H1 (cell line): ENCODE measurements around the gene PGP. TPM values are rescaled to one million over a fixed set of nuclear protein-coding genes. Genes with fewer than 3 reads are reported as not detected.

Source experiments
- BCL11A ChIP-seq, 2 experiments: IDR thresholded peaks; one replicate each; pipeline ENCODE4 v1.6.1; 2011; ENCODE audit warnings: low read depth in 2 of 2, low read length in 2 of 2, mild to moderate bottlenecking in 2 of 2
- CHD1 ChIP-seq: IDR thresholded peaks from 2 replicates; pipeline ENCODE4 v1.6.1; 2012; ENCODE audit warnings: low read depth, low read length, improper control_type of control experiment
- CHD2 ChIP-seq: IDR thresholded peaks from 2 replicates; pipeline ENCODE4 v1.6.1; 2012; ENCODE audit warnings: low read length, improper control_type of control experiment
- CTCF ChIP-seq, 3 experiments: IDR thresholded peaks; 1 replicate in 2 of 3; 2 replicates in 1 of 3; pipeline versions ENCODE4 v1.5.1 to v1.6.1; 2011; ENCODE audit warnings: low read length in 3 of 3, mild to moderate bottlenecking in 3 of 3, inconsistent platforms in 2 of 3, low read depth in 1 of 3, moderate library complexity in 1 of 3; ENCODE audit not compliant: insufficient read depth in 1 of 3; ENCODE audit errors: control extremely low read depth in 1 of 3
- FOSL1 ChIP-seq: IDR thresholded peaks from 2 replicates; pipeline ENCODE4 v1.6.1; 2011; ENCODE audit warnings: mild to moderate bottlenecking, low read depth, low read length, moderate library complexity; ENCODE audit not compliant: insufficient read depth
- RNF2 ChIP-seq: fragments of 200-900, 300-1000 bp; sonication (generic); IDR thresholded peaks from 2 replicates; pipeline ENCODE4 v1.7.1; 2016; ENCODE audit warnings: borderline replicate concordance, low read depth, mild to moderate bottlenecking, antibody characterized with exemption, low read length; ENCODE audit not compliant: poor library complexity, severe bottlenecking; ENCODE audit errors: missing control alignments
- TBP ChIP-seq: IDR thresholded peaks from 2 replicates; pipeline ENCODE4 v1.6.1; 2011; ENCODE audit warnings: low read depth, low read length, improper control_type of control experiment
- polyA plus RNA-seq, 7 experiments: library from polyadenylated mRNA; depleted of rRNA in 3 of 7; stranded (reverse) in 5 of 7; unstranded in 2 of 7; fragments of >200 nt in 5 of 7; fragments of 200-250 nt in 2 of 7; gene quantifications; 1 replicate in 5 of 7; 2 replicates in 1 of 7; 4 replicates in 1 of 7; pipeline versions ENCODE4 v1.2.1 to v1.2.3, GENCODE V29; 2011 to 2013; ENCODE audit warnings: missing spikeins in 2 of 7, mixed read lengths in 2 of 7
- total RNA-seq: library from RNA; stranded (reverse); fragmentation: NEBNext Ultra II Directional; extraction: Animal tissue kit (Norgen Biotek cat#: 25700); gene quantifications from 2 replicates; pipeline ENCODE4 v1.2.1, GENCODE V29; 2021

Gene PGP
- total and polyA plus RNA-seq, 2 of the 8 experiments (the other 6 are each of a cell fraction or from before 2014, with no cell fraction given) = 30.9 to 55.9 TPM

DNA sequence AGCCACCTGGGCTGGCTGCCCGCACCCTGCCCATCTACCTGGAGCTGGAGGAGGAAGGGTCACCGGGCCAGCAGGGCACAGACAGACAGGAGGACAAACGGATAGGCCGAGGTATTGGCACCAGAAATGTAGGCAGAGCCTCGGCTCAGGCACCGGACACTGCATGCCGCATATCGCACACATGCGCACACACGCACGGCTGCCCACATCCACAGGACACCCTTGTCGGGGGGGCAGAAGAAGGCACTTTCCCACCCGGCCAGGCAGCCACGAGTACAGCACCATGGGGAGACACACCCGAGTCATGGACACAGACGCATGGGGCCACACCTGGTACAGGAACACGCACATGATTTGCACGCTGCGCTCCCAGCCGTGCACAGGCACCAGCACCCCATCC, 32.7 kb downstream of the PGP start (continued):
- no peak for TF ChIP-seq CTCF (IDR thresholded peaks at IDR 0.05; ENCODE audit: control extremely low read depth in 1 of 3, insufficient read depth in 1 of 3, low read depth in 1 of 3, low read length in 3 of 3)
- TF ChIP-seq TBP = no peak
- TF ChIP-seq BCL11A (IDR thresholded peaks at IDR 0.05; ENCODE audit: low read depth in 2 of 2, low read length in 2 of 2) = no peak
- no peak for TF ChIP-seq CHD1
- no peak for TF ChIP-seq FOSL1
- no peak for TF ChIP-seq CHD2
- TF ChIP-seq RNF2 = no peak
- TF ChIP-seq, all 59 proteins: peak for 0
